Uterus (tissue), 2 donors: ENCODE data around the gene DHX34.
"Not testable (repeated sequence)": the region's sequence is repeated elsewhere in the genome, so short reads cannot be mapped to it uniquely, and the experiment has no call there.

Experiments used
- POLR2A ChIP-seq, 2 donors: fragments of 450-650 bp; IDR thresholded peaks; one replicate each; pipeline ENCODE4 v1.6.1; 2016; ENCODE audit warnings: antibody characterized with exemption in 2 of 2, mild to moderate bottlenecking in 1 of 2, moderate library complexity in 1 of 2
- TF ChIP-seq, protein P1 (sequence below), 4 experiments: fragments of 200-600 bp in 2 of 4; fragments of 450-650 bp in 2 of 4; sonication (generic) in 2 of 4; IDR thresholded peaks; one replicate each; pipeline ENCODE4 v1.5.1; 2016 to 2019; ENCODE audit warnings: antibody characterized with exemption in 4 of 4, mild to moderate bottlenecking in 2 of 4, moderate library complexity in 1 of 4

DNA sequence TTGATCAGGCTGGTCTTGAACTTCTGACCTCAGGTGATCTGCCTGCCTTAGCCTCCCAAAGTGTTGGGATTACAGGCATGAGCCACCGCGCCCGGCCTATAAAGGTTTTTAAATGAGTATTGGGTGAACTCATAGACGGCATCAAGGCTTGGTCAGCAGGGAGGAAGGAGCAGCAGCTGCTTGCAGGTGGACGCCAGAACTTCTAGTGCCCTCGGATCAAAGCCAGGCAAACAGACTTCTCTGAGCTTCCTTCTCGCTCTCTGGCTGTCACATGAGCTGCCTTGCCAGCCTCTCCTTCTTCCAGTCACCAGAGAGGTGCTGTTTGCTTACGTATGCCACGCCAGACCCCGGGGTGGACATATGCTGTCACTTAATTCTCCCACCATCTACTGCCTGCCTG, 16.3 kb downstream of the DHX34 start:
- TF ChIP-seq POLR2A (IDR thresholded peaks at IDR 0.05): not testable (repeated sequence)
- TF ChIP-seq, protein P1, sequence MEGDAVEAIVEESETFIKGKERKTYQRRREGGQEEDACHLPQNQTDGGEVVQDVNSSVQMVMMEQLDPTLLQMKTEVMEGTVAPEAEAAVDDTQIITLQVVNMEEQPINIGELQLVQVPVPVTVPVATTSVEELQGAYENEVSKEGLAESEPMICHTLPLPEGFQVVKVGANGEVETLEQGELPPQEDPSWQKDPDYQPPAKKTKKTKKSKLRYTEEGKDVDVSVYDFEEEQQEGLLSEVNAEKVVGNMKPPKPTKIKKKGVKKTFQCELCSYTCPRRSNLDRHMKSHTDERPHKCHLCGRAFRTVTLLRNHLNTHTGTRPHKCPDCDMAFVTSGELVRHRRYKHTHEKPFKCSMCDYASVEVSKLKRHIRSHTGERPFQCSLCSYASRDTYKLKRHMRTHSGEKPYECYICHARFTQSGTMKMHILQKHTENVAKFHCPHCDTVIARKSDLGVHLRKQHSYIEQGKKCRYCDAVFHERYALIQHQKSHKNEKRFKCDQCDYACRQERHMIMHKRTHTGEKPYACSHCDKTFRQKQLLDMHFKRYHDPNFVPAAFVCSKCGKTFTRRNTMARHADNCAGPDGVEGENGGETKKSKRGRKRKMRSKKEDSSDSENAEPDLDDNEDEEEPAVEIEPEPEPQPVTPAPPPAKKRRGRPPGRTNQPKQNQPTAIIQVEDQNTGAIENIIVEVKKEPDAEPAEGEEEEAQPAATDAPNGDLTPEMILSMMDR (IDR thresholded peaks at IDR 0.05): not testable (repeated sequence)
